ENCODE data around the gene TP53. TPM values are rescaled to one million over a fixed set of nuclear protein-coding genes. Genes with fewer than 3 reads are reported as not detected.

TP53 gene
- total and polyA plus RNA-seq, 2 donors = 17.9 to 31.8 TPM

DNA sequence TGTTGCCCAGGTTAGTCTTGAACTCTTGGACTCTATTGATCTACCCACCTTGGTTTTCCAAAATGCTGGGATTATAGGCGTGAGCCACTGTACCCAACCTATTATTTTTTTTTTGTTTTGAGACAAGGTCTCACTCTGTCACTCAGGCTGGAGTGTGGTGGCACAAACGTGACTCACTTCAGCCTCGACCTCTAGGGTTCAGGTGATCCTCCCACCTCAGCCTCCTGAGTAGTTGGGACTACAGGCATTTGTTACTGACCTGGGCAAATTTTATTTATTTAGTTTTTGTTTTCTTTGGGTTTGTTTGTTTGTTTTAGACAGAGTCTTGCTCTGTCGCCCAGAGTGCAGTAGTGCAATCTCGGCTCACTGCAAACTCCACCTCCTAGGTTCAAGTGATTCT lies 63.6 kb downstream of the TP53 start:
- Histone ChIP-seq H3K27ac (ENCODE audit: low read depth) (no peak overlapping the region), H3K36me3 (ENCODE audit: insufficient read depth) (no peaks in the 10 kb centered on the region), H3K4me1 (ENCODE audit: insufficient read depth) (no peaks in the 10 kb centered on the region), H3K4me3 (ENCODE audit: low read depth, low read length) (no peak overlapping the region)
- DNase-seq (ENCODE audit: extremely low spot score) = no peak
- WGBS = 84% methylated on average over 5 of the region's 5 CpGs

DNA sequence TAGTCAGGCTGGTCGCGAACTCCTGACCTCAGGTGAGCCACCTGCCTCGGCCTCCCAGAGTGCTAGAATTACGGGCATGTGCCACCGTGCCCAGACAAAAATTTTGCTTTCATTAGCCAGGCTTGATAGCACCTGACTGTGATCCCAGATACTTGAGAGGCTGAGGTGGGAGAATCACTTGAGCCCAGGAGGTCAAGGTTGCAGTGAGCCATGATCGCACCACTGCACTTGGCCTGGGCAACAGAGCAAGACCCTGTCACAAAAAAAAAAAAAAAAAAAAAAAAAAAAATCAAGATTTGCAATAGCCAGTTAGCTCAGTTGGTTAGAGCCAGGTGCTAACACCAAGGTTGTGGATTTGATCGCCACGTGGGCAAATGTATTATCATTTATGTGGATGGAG lies 66.5 kb downstream of the TP53 start:
- 92% methylated on average over 8 of the region's 8 CpGs for WGBS
- H3K36me3 ChIP-seq (ENCODE audit: insufficient read depth) = no peaks in the 10 kb centered on the region
- no peak for DNase-seq (ENCODE audit: extremely low spot score)
- no peaks in the 10 kb centered on the region for H3K4me1 ChIP-seq (ENCODE audit: insufficient read depth)
- H3K27ac ChIP-seq (ENCODE audit: low read depth) = no peak overlapping the region
- no peak overlapping the region for H3K4me3 ChIP-seq (ENCODE audit: low read depth, low read length)

DNA sequence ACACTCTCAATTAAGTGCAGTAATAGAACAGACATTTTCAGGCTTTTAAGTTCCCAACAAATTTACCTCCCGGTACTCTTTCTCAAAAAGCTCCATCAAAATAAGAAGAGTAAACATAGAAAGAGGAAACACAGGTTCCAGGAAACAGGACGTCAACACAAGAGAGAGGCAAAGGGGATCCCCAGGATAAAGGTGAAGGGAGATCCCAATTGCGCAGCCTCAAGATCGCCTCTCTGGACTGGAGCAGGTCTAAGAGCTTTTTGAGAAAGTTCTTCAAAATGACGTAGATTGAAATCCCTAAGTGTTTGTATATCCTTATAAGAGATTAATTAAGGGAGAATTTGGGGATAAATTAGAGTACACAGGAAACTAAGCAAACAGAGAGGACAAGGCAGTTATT lies 68.7 kb downstream of the TP53 start:
- DNase-seq (ENCODE audit: extremely low spot score) = no peak
- no peaks in the 10 kb centered on the region for H3K36me3 ChIP-seq (ENCODE audit: insufficient read depth)
- WGBS = 78% methylated on average over 5 of the region's 5 CpGs
- H3K4me3 ChIP-seq (ENCODE audit: low read depth, low read length) = no peak overlapping the region
- peaks cover 4% of the 10 kb centered on the region for H3K4me1 ChIP-seq (ENCODE audit: insufficient read depth)
- no peak overlapping the region for H3K27ac ChIP-seq (ENCODE audit: low read depth)

Other genes with a start within 250 kb of the TP53 start
- gene FGF11, start 248.0 kb downstream of the TP53 start, total RNA-seq = 2.1 TPM
- 0.95 TPM for gene FGF11, start 248.0 kb downstream of the TP53 start, polyA plus RNA-seq
- gene CHRNB1, start 242.4 kb downstream of the TP53 start, total RNA-seq = 10.7 TPM
- gene CHRNB1, start 242.4 kb downstream of the TP53 start, polyA plus RNA-seq = 15.4 TPM
- gene ZBTB4, start 207.9 kb downstream of the TP53 start, total RNA-seq = 21.1 TPM
- 76.2 TPM for gene ZBTB4, start 207.9 kb downstream of the TP53 start, polyA plus RNA-seq
- gene SLC35G6, start 206.0 kb downstream of the TP53 start, total RNA-seq = not detected
- gene SLC35G6, start 206.0 kb downstream of the TP53 start, polyA plus RNA-seq = not detected
- 52.3 TPM for gene POLR2A, start 203.1 kb downstream of the TP53 start, total RNA-seq
- 32.2 TPM for gene POLR2A, start 203.1 kb downstream of the TP53 start, polyA plus RNA-seq
- gene TNFSF12, start 138.4 kb downstream of the TP53 start, total RNA-seq = 8.5 TPM
- gene TNFSF12, start 138.4 kb downstream of the TP53 start, polyA plus RNA-seq = 87.2 TPM
- gene TNFSF13, start 128.7 kb downstream of the TP53 start, total RNA-seq = 3.8 TPM
- 22.3 TPM for gene TNFSF13, start 128.7 kb downstream of the TP53 start, polyA plus RNA-seq
- gene SENP3, start 125.6 kb downstream of the TP53 start, total RNA-seq = 34.7 TPM
- 54.6 TPM for gene SENP3, start 125.6 kb downstream of the TP53 start, polyA plus RNA-seq
- 9.1 TPM for gene CD68, start 107.9 kb downstream of the TP53 start, total RNA-seq
- gene CD68, start 107.9 kb downstream of the TP53 start, polyA plus RNA-seq = 73.7 TPM
- 40.2 TPM for gene MPDU1, start 103.6 kb downstream of the TP53 start, total RNA-seq
- 40.4 TPM for gene MPDU1, start 103.6 kb downstream of the TP53 start, polyA plus RNA-seq
- gene SOX15, start 97.4 kb downstream of the TP53 start, total RNA-seq = 1.2 TPM
- 15.3 TPM for gene SOX15, start 97.4 kb downstream of the TP53 start, polyA plus RNA-seq
- 26.2 TPM for gene FXR2, start 72.6 kb downstream of the TP53 start, total RNA-seq
- 38.5 TPM for gene FXR2, start 72.6 kb downstream of the TP53 start, polyA plus RNA-seq
- gene SAT2, start 59.7 kb downstream of the TP53 start, total RNA-seq = 24.8 TPM
- gene SAT2, start 59.7 kb downstream of the TP53 start, polyA plus RNA-seq = 116 TPM
- gene SHBG, start 57.4 kb downstream of the TP53 start, total RNA-seq = 0.32 TPM
- gene SHBG, start 57.4 kb downstream of the TP53 start, polyA plus RNA-seq = 0.22 TPM
- gene ATP1B2, start 36.6 kb downstream of the TP53 start, total RNA-seq = 4.9 TPM
- 6.4 TPM for gene ATP1B2, start 36.6 kb downstream of the TP53 start, polyA plus RNA-seq
- 4.1 TPM for gene WRAP53, start 987 bp upstream of the TP53 start, total RNA-seq
- gene WRAP53, start 987 bp upstream of the TP53 start, polyA plus RNA-seq = 7.7 TPM
- 3.3 TPM for gene EFNB3, start 17.7 kb upstream of the TP53 start, total RNA-seq
- 0.86 TPM for gene EFNB3, start 17.7 kb upstream of the TP53 start, polyA plus RNA-seq
- 0.11 TPM for gene DNAH2, start 30.3 kb upstream of the TP53 start, total RNA-seq
- 0.16 TPM for gene DNAH2, start 30.3 kb upstream of the TP53 start, polyA plus RNA-seq
- gene KDM6B, start 146.7 kb upstream of the TP53 start, total RNA-seq = 7.9 TPM
- 17.3 TPM for gene KDM6B, start 146.7 kb upstream of the TP53 start, polyA plus RNA-seq
- gene TMEM88, start 167.6 kb upstream of the TP53 start, total RNA-seq = 8.1 TPM
- gene TMEM88, start 167.6 kb upstream of the TP53 start, polyA plus RNA-seq = 37.0 TPM
- 44.4 TPM for gene NAA38, start 170.1 kb upstream of the TP53 start, total RNA-seq
- gene NAA38, start 170.1 kb upstream of the TP53 start, polyA plus RNA-seq = 110 TPM
- 6.9 TPM for gene CYB5D1, start 170.5 kb upstream of the TP53 start, total RNA-seq
- gene CYB5D1, start 170.5 kb upstream of the TP53 start, polyA plus RNA-seq = 12.5 TPM
- gene CHD3, start 201.3 kb upstream of the TP53 start, total RNA-seq = 84.8 TPM
- gene CHD3, start 201.3 kb upstream of the TP53 start, polyA plus RNA-seq = 109 TPM
- 4.2 TPM for gene RNF227, start 228.8 kb upstream of the TP53 start, total RNA-seq
- gene RNF227, start 228.8 kb upstream of the TP53 start, polyA plus RNA-seq = 3.8 TPM
- 2.3 TPM for gene KCNAB3, start 242.4 kb upstream of the TP53 start, total RNA-seq
- gene KCNAB3, start 242.4 kb upstream of the TP53 start, polyA plus RNA-seq = 1.3 TPM
- 19.9 TPM for gene TRAPPC1, start 244.5 kb upstream of the TP53 start, total RNA-seq
- gene TRAPPC1, start 244.5 kb upstream of the TP53 start, polyA plus RNA-seq = 137 TPM
- gene CNTROB, start 244.7 kb upstream of the TP53 start, total RNA-seq = 23.8 TPM
- gene CNTROB, start 244.7 kb upstream of the TP53 start, polyA plus RNA-seq = 24.7 TPM